ENCODE data around the gene EPHB3. TPM values are rescaled to one million over a fixed set of nuclear protein-coding genes. Genes with fewer than 3 reads are reported as not detected.

The EPHB3 gene
- polyA plus RNA-seq, 3 donors = 0.71 to 1.2 (median 0.80) TPM

- Histone ChIP-seq H3K4me3 (replicated peaks in 1 of 3; ENCODE audit: low read depth in 2 of 3, low read length in 3 of 3) (peak overlapping the region; percentile 14 to 71 (median 31)), H3K4me1 (ENCODE audit: control insufficient read depth in 1 of 2, insufficient read depth in 2 of 2, low read length in 2 of 2) (peaks cover 58 to 78% of the 10 kb centered on the region in 2 donors), H2AFZ (ENCODE audit: insufficient read depth, low read depth, low read length, poor library complexity, severe bottlenecking) (peak overlapping the region; percentile 60), H3K79me2 (ENCODE audit: insufficient read depth, low read length) (no peaks in the 10 kb centered on the region), H3K9ac (ENCODE audit: insufficient read depth, low read length, poor library complexity, severe bottlenecking) (peak overlapping the region; percentile 62), H3K27me3 (ENCODE audit: control insufficient read depth in 2 of 2, insufficient read depth in 2 of 2, low read length in 2 of 2) (peaks cover 9 to 34% of the 10 kb centered on the region in 2 donors), H3K36me3 (replicated peaks in 1 of 2; ENCODE audit: control insufficient read depth in 1 of 2, insufficient read depth in 2 of 2, low read length in 2 of 2) (no peaks in the 10 kb centered on the region), H3K27ac (ENCODE audit: low read depth in 1 of 2, low read length in 2 of 2) (no peak overlapping the region), H3K9me3 (replicated peaks in 1 of 2; ENCODE audit: control insufficient read depth in 1 of 2, insufficient read depth in 1 of 2, low read length in 2 of 2) (peaks cover 0 to 4% of the 10 kb centered on the region in 2 donors), H3K4me2 (replicated peaks; ENCODE audit: extremely low read depth, low read length, poor library complexity, severe bottlenecking) (peak overlapping the region; percentile 79), H4K20me1 (ENCODE audit: insufficient read depth, low read length) (no peaks in the 10 kb centered on the region)
- Mint-ChIP-seq H3K27ac (no peak overlapping the region), H3K4me1 (peaks cover 68% of the 10 kb centered on the region), H3K27me3 (ENCODE audit: low read depth in 3 of 3) (peaks cover 39 to 64% (median 48%) of the 10 kb centered on the region in 3 donors), H3K4me3 (peak overlapping the region; percentile 83 to 97), H3K36me3 (peaks cover 0 to 17% of the 10 kb centered on the region in 2 donors), H3K9me3 (peaks cover 0 to 9% (median 4%) of the 10 kb centered on the region in 7 donors)
- TF ChIP-seq CTCF (IDR thresholded peaks at IDR 0.05) = no peak
- intact Hi-C loops (cut with micrococcal nuclease) = loop anchor here in 1 of 2 donors (5.0 kb wide), 1 partner anchor 33 kb away; no protein-coding TSS in a partner anchor
- under 1% methylated on average over 41 of the region's 56 CpGs for WGBS (ENCODE audit: insufficient coverage)
- no peak for DNase-seq
These were observed 42.5 kb downstream of the EPHB3 start for GRCh38 chr3:184604039-184604601.

- no peaks in the 10 kb centered on the region for H3K79me2 ChIP-seq (ENCODE audit: insufficient read depth, low read length)
- H3K4me3 ChIP-seq (replicated peaks in 1 of 3; ENCODE audit: low read depth in 2 of 3, low read length in 3 of 3) = peak overlapping the region; percentile 10 to 71 (median 14)
- peaks cover 58 to 78% of the 10 kb centered on the region in 2 donors for H3K4me1 ChIP-seq (ENCODE audit: control insufficient read depth in 1 of 2, insufficient read depth in 2 of 2, low read length in 2 of 2)
- H3K36me3 Mint-ChIP-seq = peaks cover 0 to 17% of the 10 kb centered on the region in 2 donors
- no peaks in the 10 kb centered on the region for H3K36me3 ChIP-seq (replicated peaks in 1 of 2; ENCODE audit: control insufficient read depth in 1 of 2, insufficient read depth in 2 of 2, low read length in 2 of 2)
- WGBS (ENCODE audit: insufficient coverage) = 52% methylated on average over 16 of the region's 20 CpGs
- peaks cover 68% of the 10 kb centered on the region for H3K4me1 Mint-ChIP-seq
- H3K9me3 ChIP-seq (replicated peaks in 1 of 2; ENCODE audit: control insufficient read depth in 1 of 2, insufficient read depth in 1 of 2, low read length in 2 of 2) = peaks cover 0 to 4% of the 10 kb centered on the region in 2 donors
- no peaks in the 10 kb centered on the region for H4K20me1 ChIP-seq (ENCODE audit: insufficient read depth, low read length)
- peak overlapping the region; percentile 60 for H2AFZ ChIP-seq (ENCODE audit: insufficient read depth, low read depth, low read length, poor library complexity, severe bottlenecking)
- H3K9ac ChIP-seq (ENCODE audit: insufficient read depth, low read length, poor library complexity, severe bottlenecking) = peak overlapping the region; percentile 62
- H3K27ac Mint-ChIP-seq = peak overlapping the region in 3 of 7 donors; percentile 25 to 82 (median 63)
- H3K27ac ChIP-seq (ENCODE audit: low read depth in 1 of 2, low read length in 2 of 2) = no peak overlapping the region
- peaks cover 9 to 34% of the 10 kb centered on the region in 2 donors for H3K27me3 ChIP-seq (ENCODE audit: control insufficient read depth in 2 of 2, insufficient read depth in 2 of 2, low read length in 2 of 2)
- H3K27me3 Mint-ChIP-seq (ENCODE audit: low read depth in 3 of 3) = peaks cover 41 to 62% (median 48%) of the 10 kb centered on the region in 3 donors
- H3K4me3 Mint-ChIP-seq = peak overlapping the region; percentile 83 to 93
- peak overlapping the region; percentile 79 for H3K4me2 ChIP-seq (replicated peaks; ENCODE audit: extremely low read depth, low read length, poor library complexity, severe bottlenecking)
- peak in 2 of 3 donors; percentile 43 to 45 for DNase-seq
- intact Hi-C loops (cut with micrococcal nuclease) = loop anchor here in 1 of 2 donors (5.0 kb wide), 1 partner anchor 33 kb away; no protein-coding TSS in a partner anchor
- TF ChIP-seq CTCF (IDR thresholded peaks at IDR 0.05) = no peak
- peaks cover 0 to 9% (median 4%) of the 10 kb centered on the region in 7 donors for H3K9me3 Mint-ChIP-seq
These were observed 43.2 kb downstream of the EPHB3 start for GRCh38 chr3:184604615-184605290.
